Astrocyte of the cerebellum (primary cell): Measurements from ENCODE around the gene CBLN2.

Experiments
- DNase-seq: peaks from one replicate; pipeline ENCODE4 v3.0.0-alpha.2; 2011; ENCODE audit warnings: low read depth
- H3K4me3 ChIP-seq: 2 replicates; pipeline ENCODE4 v1.5.1; 2011; ENCODE audit warnings: mild to moderate bottlenecking, low read depth, low read length, moderate library complexity
- CTCF ChIP-seq: IDR thresholded peaks from 2 replicates; pipeline ENCODE4 v1.5.1; 2012; ENCODE audit warnings: low read length, low read depth, moderate library complexity, mild to moderate bottlenecking; ENCODE audit errors: missing control alignments
- in situ Hi-C: cut with HindIII; loops from 2 replicates; pipeline ENCODE4 v1.10.0; 2017; ENCODE audit warnings: low sequenced_read_pairs

Gene CBLN2

GRCh38 chr18:72539901-72540300 is 4.2 kb downstream of the CBLN2 start:
- H3K4me3 ChIP-seq = no peak overlapping the region
- TF ChIP-seq CTCF = no peak
- DNase-seq = no peak
- in situ Hi-C loops = no loop called here

GRCh38 chr18:72530622-72531021 is 13.5 kb downstream of the CBLN2 start:
- in situ Hi-C loops = no loop called here
- H3K4me3 ChIP-seq = no peak overlapping the region
- TF ChIP-seq CTCF = peak; percentile 36
- peak; percentile 22 for DNase-seq

GRCh38 chr18:72504866-72505265 is 39.3 kb downstream of the CBLN2 start:
- no peak for TF ChIP-seq CTCF
- in situ Hi-C loops = no loop called here

DNA sequence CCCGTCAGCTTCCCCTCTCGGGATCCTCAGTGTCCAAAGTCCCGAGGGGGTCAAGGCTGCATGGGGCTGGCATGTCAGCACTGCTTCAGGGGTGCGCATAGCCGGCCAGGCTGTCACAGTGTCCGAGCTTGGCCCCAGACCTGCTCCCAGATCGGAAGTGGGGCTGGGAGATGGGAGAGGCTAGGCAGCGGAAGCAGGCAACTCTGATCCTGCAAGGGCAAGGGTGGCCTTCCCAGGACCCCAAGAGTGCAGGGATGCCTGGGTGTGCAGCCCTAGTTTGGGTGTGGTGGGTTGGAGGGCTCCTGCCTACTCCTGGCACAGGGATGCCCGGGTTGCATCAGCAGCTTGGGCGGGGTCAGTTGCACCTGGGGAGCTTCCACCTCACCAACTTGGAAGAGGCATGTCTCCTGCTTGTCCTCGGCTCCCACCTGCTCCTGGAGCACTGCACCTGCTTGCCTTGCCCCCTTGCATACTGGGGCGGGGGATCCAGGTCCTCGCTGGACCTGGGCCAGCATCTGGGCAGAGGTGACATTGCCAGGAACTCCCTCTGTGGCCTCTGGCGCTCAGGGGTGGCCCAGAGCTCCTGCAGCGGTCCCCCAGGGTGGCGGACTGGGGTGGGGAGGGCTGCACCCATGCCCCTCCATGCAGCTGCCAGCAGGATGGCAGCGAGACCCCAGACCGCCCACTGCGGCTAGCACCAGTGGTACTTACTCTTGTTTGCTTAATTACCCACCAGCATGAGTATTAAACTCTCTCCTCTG is 41.3 kb downstream of the CBLN2 start:
- no peak overlapping the region for H3K4me3 ChIP-seq
- in situ Hi-C loops = no loop called here
- DNase-seq = no peak
- no peak for TF ChIP-seq CTCF

More at GRCh38 chr18:72504866-72505265, 39.3 kb downstream of the CBLN2 start:
- H3K4me3 ChIP-seq = no peak overlapping the region
- DNase-seq = no peak

DNA sequence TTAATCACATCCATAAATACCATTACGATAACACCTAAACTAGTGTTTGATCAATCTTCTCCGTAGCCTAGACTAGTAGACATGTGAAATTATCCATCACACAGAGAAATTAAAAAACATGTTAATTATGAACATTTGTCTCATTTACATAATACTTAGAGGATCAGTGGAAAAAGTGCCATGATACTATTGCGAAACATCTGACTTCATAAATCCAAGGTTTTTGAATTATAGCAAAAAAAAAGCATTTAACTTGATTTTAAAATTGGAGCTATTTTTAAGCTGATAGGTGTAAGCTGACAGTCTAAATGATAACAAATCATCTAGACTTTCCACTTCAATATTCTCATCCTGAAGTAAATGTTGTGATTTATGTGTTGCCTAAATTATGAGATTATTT is 51.6 kb downstream of the CBLN2 start:
- TF ChIP-seq CTCF = no peak
- DNase-seq = no peak
- in situ Hi-C loops = no loop called here
- H3K4me3 ChIP-seq = no peak overlapping the region
